Measurements from ENCODE around the gene MRPL10. TPM values are rescaled to one million over a fixed set of nuclear protein-coding genes. Genes with fewer than 3 reads are reported as not detected.

Gene MRPL10
- total RNA-seq, 1 experiment from 2014 or later: 70.2 TPM

GRCh38 chr17:47810200-47810821 is 21.0 kb downstream of the MRPL10 start:
- TF ChIP-seq CTCF (IDR thresholded peaks at IDR 0.05; ENCODE audit: unreplicated experiment): no peak
- Mint-ChIP-seq H3K4me3 (ENCODE audit: low read depth, unreplicated experiment) (peak overlapping the region; percentile 26), H3K36me3 (ENCODE audit: insufficient read depth, unreplicated experiment) (peaks cover 43% of the 10 kb centered on the region), H3K27me3 (ENCODE audit: unreplicated experiment) (no peaks in the 10 kb centered on the region), H3K27ac (ENCODE audit: unreplicated experiment) (peak overlapping the region; percentile 61), H3K9me3 (ENCODE audit: low read depth, unreplicated experiment) (no peaks in the 10 kb centered on the region), H3K4me1 (ENCODE audit: low read depth, unreplicated experiment) (peaks cover 34% of the 10 kb centered on the region)
- CTCF ChIA-PET: interaction anchor here (0.6 to 0.7 kb wide), 2 partner anchors 11 to 831 kb away, joined by 3 to 6 read pairs; partner anchors contain the start of genes OSBPL7 and RPRML
- peak; percentile 81 for DNase-seq
- intact Hi-C loops (cut with micrococcal nuclease; ENCODE audit: unreplicated experiment): no loop called here
- BruUV-seq (replicated peaks): no TSS peak

- Mint-ChIP-seq H3K9me3 (ENCODE audit: low read depth, unreplicated experiment) (no peaks in the 10 kb centered on the region), H3K36me3 (ENCODE audit: insufficient read depth, unreplicated experiment) (peaks cover 43% of the 10 kb centered on the region), H3K27me3 (ENCODE audit: unreplicated experiment) (peaks cover 10% of the 10 kb centered on the region), H3K27ac (ENCODE audit: unreplicated experiment) (no peak overlapping the region), H3K4me3 (ENCODE audit: low read depth, unreplicated experiment) (no peak overlapping the region), H3K4me1 (ENCODE audit: low read depth, unreplicated experiment) (peaks cover 34% of the 10 kb centered on the region)
- intact Hi-C loops (cut with micrococcal nuclease; ENCODE audit: unreplicated experiment): no loop called here
- CTCF ChIA-PET: no interaction called here
- no peak for DNase-seq
- no peak for TF ChIP-seq CTCF (IDR thresholded peaks at IDR 0.05; ENCODE audit: unreplicated experiment)
- no TSS peak for BruUV-seq (replicated peaks)
These were observed 22.4 kb downstream of the MRPL10 start for GRCh38 chr17:47808830-47809480.

- Mint-ChIP-seq H3K4me3 (ENCODE audit: low read depth, unreplicated experiment) (no peak overlapping the region), H3K27me3 (ENCODE audit: unreplicated experiment) (peaks cover 17% of the 10 kb centered on the region), H3K9me3 (ENCODE audit: low read depth, unreplicated experiment) (no peaks in the 10 kb centered on the region), H3K27ac (ENCODE audit: unreplicated experiment) (no peak overlapping the region), H3K36me3 (ENCODE audit: insufficient read depth, unreplicated experiment) (peaks cover 43% of the 10 kb centered on the region), H3K4me1 (ENCODE audit: low read depth, unreplicated experiment) (peaks cover 34% of the 10 kb centered on the region)
- BruUV-seq (replicated peaks): no TSS peak
- intact Hi-C loops (cut with micrococcal nuclease; ENCODE audit: unreplicated experiment): no loop called here
- no peak for DNase-seq
- CTCF ChIA-PET: no interaction called here
- no peak for TF ChIP-seq CTCF (IDR thresholded peaks at IDR 0.05; ENCODE audit: unreplicated experiment)
These were observed 23.1 kb downstream of the MRPL10 start for GRCh38 chr17:47808036-47808829.

GRCh38 chr17:47807421-47807820 is 23.9 kb downstream of the MRPL10 start:
- no peak for TF ChIP-seq CTCF (IDR thresholded peaks at IDR 0.05; ENCODE audit: unreplicated experiment)
- Mint-ChIP-seq H3K9me3 (ENCODE audit: low read depth, unreplicated experiment) (no peaks in the 10 kb centered on the region), H3K27me3 (ENCODE audit: unreplicated experiment) (peaks cover 24% of the 10 kb centered on the region), H3K4me3 (ENCODE audit: low read depth, unreplicated experiment) (no peak overlapping the region), H3K4me1 (ENCODE audit: low read depth, unreplicated experiment) (peaks cover 30% of the 10 kb centered on the region), H3K36me3 (ENCODE audit: insufficient read depth, unreplicated experiment) (peaks cover 35% of the 10 kb centered on the region), H3K27ac (ENCODE audit: unreplicated experiment) (no peak overlapping the region)
- CTCF ChIA-PET: no interaction called here
- no TSS peak for BruUV-seq (replicated peaks)
- intact Hi-C loops (cut with micrococcal nuclease; ENCODE audit: unreplicated experiment): no loop called here
- no peak for DNase-seq

Data from Calu3 (cell line).